GM12878 (cell line): Measurements from ENCODE around the gene LMX1B.

Source experiments
- BCLAF1 ChIP-seq: fragments of 450-650 bp; IDR thresholded peaks from 2 replicates; pipeline ENCODE4 v1.6.1; 2017; ENCODE audit warnings: antibody characterized with exemption, mild to moderate bottlenecking, moderate library complexity
- CTCF ChIP-seq, 3 experiments: IDR thresholded peaks in 2 of 3; conservative IDR thresholded peaks in 1 of 3; 2 replicates each; pipeline ENCODE4 v1.5.1; 2011; ENCODE audit warnings: low read depth in 3 of 3, low read length in 3 of 3, mild to moderate bottlenecking in 3 of 3, control low read depth in 2 of 3, moderate library complexity in 2 of 3, inconsistent platforms in 1 of 3, mixed read lengths in 1 of 3; ENCODE audit not compliant: control insufficient read depth in 2 of 3, insufficient read depth in 1 of 3; ENCODE audit errors: extremely low read depth in 1 of 3
- EGR1 ChIP-seq, 2 experiments: IDR thresholded peaks; 1 replicate in 1 of 2; 2 replicates in 1 of 2; pipeline ENCODE4 v1.6.1; 2011 to 2012; ENCODE audit warnings: low read depth in 2 of 2, low read length in 2 of 2, borderline replicate concordance in 1 of 2, mild to moderate bottlenecking in 1 of 2, moderate library complexity in 1 of 2
- EZH2 ChIP-seq: IDR thresholded peaks from 2 replicates; pipeline ENCODE4 v1.6.1; 2012; ENCODE audit warnings: low read depth, mild to moderate bottlenecking, control low read depth, inconsistent platforms, low read length, borderline replicate concordance; ENCODE audit not compliant: control insufficient read depth
- KDM1A ChIP-seq: fragments of 200-600 bp; sonication (generic); IDR thresholded peaks from 2 replicates; pipeline ENCODE4 v1.6.1; 2016; ENCODE audit warnings: borderline replicate concordance
- POLR2AphosphoS2 ChIP-seq: IDR thresholded peaks from 2 replicates; pipeline ENCODE4 v1.6.1; 2011; ENCODE audit warnings: low read depth, mild to moderate bottlenecking, low read length, improper control_type of control experiment, moderate library complexity
- POLR2AphosphoS5 ChIP-seq: IDR thresholded peaks from 2 replicates; pipeline ENCODE4 v1.6.1; 2011; ENCODE audit warnings: mild to moderate bottlenecking, low read length, inconsistent platforms
- RFX5 ChIP-seq: IDR thresholded peaks from 2 replicates; pipeline ENCODE4 v1.6.1; 2011; ENCODE audit warnings: low read depth, low read length, improper control_type of control experiment
- SIN3A ChIP-seq: IDR thresholded peaks from 2 replicates; pipeline ENCODE4 v1.6.1; 2012; ENCODE audit warnings: low read depth, low read length, improper control_type of control experiment
- TAF1 ChIP-seq: IDR thresholded peaks from 2 replicates; pipeline ENCODE4 v1.6.1; 2011; ENCODE audit warnings: mild to moderate bottlenecking, low read depth, low read length, borderline replicate concordance
- TCF3 ChIP-seq: IDR thresholded peaks from 2 replicates; pipeline ENCODE4 v1.6.1; 2012; ENCODE audit warnings: low read depth, mild to moderate bottlenecking, low read length, borderline replicate concordance; ENCODE audit not compliant: insufficient read depth
- TF ChIP-seq, protein P1 (sequence below): fragments of 450-650 bp; IDR thresholded peaks from 2 replicates; pipeline ENCODE4 v1.6.1; 2016; ENCODE audit warnings: mild to moderate bottlenecking
- TF ChIP-seq, protein P2 (sequence below): IDR thresholded peaks from 2 replicates; pipeline ENCODE4 v1.6.1; 2012; ENCODE audit warnings: mild to moderate bottlenecking, low read depth, low read length
- TF ChIP-seq, protein P3 (sequence below): fragments of 450-650 bp; formaldehyde crosslinking; IDR thresholded peaks from 2 replicates; pipeline ENCODE4 v1.4.0; 2020; ENCODE audit warnings: mild to moderate bottlenecking, moderate library complexity

DNA sequence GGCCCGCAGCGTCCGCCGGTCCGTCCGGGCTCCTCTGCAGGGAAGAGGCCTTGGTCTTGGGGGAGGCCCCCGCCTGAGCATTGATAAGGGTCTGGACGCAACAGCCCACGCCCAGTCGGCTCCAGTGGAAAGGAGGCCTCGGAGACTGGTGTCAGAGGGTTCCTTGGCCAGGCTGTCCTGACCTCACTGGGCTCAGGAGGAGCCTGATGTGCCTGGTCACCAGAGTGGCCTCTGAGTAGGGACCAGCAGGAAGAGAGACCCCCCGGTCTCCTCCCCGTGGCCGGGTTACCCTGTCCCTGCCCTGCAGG, 13.2 kb downstream of the LMX1B start:
- TF ChIP-seq SIN3A (no peak), POLR2AphosphoS5 (no peak), TCF3 (no peak), CTCF (IDR thresholded peaks at IDR 0.05 in 2 of 3, conservative IDR thresholded peaks at IDR 0.05 in 1 of 3; ENCODE audit: control insufficient read depth in 2 of 3, extremely low read depth in 1 of 3, insufficient read depth in 1 of 3, low read depth in 3 of 3, low read length in 3 of 3) (no peak), EZH2 (no peak), TAF1 (no peak), BCLAF1 (no peak), RFX5 (no peak), POLR2AphosphoS2 (no peak), KDM1A (no peak), EGR1 (IDR thresholded peaks at IDR 0.05; ENCODE audit: borderline replicate concordance in 1 of 2, low read depth in 2 of 2, low read length in 2 of 2) (no peak)
- TF ChIP-seq, protein P1, sequence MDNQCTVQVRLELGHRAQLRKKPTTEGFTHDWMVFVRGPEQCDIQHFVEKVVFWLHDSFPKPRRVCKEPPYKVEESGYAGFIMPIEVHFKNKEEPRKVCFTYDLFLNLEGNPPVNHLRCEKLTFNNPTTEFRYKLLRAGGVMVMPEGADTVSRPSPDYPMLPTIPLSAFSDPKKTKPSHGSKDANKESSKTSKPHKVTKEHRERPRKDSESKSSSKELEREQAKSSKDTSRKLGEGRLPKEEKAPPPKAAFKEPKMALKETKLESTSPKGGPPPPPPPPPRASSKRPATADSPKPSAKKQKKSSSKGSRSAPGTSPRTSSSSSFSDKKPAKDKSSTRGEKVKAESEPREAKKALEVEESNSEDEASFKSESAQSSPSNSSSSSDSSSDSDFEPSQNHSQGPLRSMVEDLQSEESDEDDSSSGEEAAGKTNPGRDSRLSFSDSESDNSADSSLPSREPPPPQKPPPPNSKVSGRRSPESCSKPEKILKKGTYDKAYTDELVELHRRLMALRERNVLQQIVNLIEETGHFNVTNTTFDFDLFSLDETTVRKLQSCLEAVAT: no peak
- TF ChIP-seq, protein P2, sequence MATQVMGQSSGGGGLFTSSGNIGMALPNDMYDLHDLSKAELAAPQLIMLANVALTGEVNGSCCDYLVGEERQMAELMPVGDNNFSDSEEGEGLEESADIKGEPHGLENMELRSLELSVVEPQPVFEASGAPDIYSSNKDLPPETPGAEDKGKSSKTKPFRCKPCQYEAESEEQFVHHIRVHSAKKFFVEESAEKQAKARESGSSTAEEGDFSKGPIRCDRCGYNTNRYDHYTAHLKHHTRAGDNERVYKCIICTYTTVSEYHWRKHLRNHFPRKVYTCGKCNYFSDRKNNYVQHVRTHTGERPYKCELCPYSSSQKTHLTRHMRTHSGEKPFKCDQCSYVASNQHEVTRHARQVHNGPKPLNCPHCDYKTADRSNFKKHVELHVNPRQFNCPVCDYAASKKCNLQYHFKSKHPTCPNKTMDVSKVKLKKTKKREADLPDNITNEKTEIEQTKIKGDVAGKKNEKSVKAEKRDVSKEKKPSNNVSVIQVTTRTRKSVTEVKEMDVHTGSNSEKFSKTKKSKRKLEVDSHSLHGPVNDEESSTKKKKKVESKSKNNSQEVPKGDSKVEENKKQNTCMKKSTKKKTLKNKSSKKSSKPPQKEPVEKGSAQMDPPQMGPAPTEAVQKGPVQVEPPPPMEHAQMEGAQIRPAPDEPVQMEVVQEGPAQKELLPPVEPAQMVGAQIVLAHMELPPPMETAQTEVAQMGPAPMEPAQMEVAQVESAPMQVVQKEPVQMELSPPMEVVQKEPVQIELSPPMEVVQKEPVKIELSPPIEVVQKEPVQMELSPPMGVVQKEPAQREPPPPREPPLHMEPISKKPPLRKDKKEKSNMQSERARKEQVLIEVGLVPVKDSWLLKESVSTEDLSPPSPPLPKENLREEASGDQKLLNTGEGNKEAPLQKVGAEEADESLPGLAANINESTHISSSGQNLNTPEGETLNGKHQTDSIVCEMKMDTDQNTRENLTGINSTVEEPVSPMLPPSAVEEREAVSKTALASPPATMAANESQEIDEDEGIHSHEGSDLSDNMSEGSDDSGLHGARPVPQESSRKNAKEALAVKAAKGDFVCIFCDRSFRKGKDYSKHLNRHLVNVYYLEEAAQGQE: no peak
- TF ChIP-seq, protein P3, sequence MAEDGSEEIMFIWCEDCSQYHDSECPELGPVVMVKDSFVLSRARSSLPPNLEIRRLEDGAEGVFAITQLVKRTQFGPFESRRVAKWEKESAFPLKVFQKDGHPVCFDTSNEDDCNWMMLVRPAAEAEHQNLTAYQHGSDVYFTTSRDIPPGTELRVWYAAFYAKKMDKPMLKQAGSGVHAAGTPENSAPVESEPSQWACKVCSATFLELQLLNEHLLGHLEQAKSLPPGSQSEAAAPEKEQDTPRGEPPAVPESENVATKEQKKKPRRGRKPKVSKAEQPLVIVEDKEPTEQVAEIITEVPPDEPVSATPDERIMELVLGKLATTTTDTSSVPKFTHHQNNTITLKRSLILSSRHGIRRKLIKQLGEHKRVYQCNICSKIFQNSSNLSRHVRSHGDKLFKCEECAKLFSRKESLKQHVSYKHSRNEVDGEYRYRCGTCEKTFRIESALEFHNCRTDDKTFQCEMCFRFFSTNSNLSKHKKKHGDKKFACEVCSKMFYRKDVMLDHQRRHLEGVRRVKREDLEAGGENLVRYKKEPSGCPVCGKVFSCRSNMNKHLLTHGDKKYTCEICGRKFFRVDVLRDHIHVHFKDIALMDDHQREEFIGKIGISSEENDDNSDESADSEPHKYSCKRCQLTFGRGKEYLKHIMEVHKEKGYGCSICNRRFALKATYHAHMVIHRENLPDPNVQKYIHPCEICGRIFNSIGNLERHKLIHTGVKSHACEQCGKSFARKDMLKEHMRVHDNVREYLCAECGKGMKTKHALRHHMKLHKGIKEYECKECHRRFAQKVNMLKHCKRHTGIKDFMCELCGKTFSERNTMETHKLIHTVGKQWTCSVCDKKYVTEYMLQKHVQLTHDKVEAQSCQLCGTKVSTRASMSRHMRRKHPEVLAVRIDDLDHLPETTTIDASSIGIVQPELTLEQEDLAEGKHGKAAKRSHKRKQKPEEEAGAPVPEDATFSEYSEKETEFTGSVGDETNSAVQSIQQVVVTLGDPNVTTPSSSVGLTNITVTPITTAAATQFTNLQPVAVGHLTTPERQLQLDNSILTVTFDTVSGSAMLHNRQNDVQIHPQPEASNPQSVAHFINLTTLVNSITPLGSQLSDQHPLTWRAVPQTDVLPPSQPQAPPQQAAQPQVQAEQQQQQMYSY (CRISPR knock-in tag): no peak
